ENCODE results near the gene BCAS1.

DNA sequence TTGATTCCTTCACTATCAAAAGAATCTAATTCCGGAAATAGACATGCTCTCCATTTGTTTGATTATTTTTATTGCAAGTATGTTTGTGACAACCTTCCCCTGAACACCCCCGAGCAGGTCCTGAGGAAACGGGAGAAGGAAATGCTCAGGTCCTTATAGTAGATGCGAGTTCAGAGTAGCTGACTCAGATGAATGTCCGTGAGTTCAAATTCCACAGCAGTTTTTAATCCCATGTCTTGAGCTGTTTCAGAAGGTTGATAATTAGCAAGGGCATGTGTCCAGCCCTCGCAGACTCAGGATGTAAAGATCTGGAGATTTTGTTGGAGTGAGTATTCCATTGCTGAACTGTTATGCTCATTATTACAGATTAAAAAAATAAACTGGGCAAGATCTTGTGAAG, 169.3 kb downstream of the BCAS1 start:
- TF ChIP-seq YY1 (IDR thresholded peaks at IDR 0.05; ENCODE audit: insufficient read depth, insufficient read length) (no peak), ZNF274 (IDR thresholded peaks at IDR 0.05; ENCODE audit: low read depth, low read length) (no peak)

Data from NT2/D1 (cell line).